Osteocyte (in vitro differentiated cells): Measurements from ENCODE around the gene CCDC59. TPM values are rescaled to one million over a fixed set of nuclear protein-coding genes. Genes with fewer than 3 reads are reported as not detected.

ENCODE experiments used
- DNase-seq: peaks from one replicate; pipeline ENCODE4 v3.0.0; 2021; ENCODE audit warnings: mixed read lengths; ENCODE audit not compliant: unreplicated experiment; ENCODE audit errors: extremely low spot score
- H3K27ac Mint-ChIP-seq: one replicate; pipeline ENCODE4 v1.8.0; 2021; ENCODE audit warnings: mild to moderate bottlenecking, mixed read lengths; ENCODE audit not compliant: unreplicated experiment
- H3K27me3 Mint-ChIP-seq: one replicate; pipeline ENCODE4 v1.8.0; 2021; ENCODE audit warnings: mixed read lengths; ENCODE audit not compliant: unreplicated experiment
- H3K36me3 Mint-ChIP-seq: one replicate; pipeline ENCODE4 v1.8.0; 2021; ENCODE audit warnings: mixed read lengths; ENCODE audit not compliant: unreplicated experiment
- H3K4me1 Mint-ChIP-seq: one replicate; pipeline ENCODE4 v1.8.0; 2021; ENCODE audit warnings: mixed read lengths; ENCODE audit not compliant: unreplicated experiment
- H3K4me3 Mint-ChIP-seq: one replicate; pipeline ENCODE4 v1.8.0; 2021; ENCODE audit warnings: mild to moderate bottlenecking, moderate library complexity, mixed read lengths; ENCODE audit not compliant: unreplicated experiment
- H3K9me3 Mint-ChIP-seq: one replicate; pipeline ENCODE4 v1.8.0; 2021; ENCODE audit warnings: mixed read lengths; ENCODE audit not compliant: unreplicated experiment
- total RNA-seq: library from RNA; stranded (reverse); gene quantifications from 2 replicates; pipeline ENCODE4 v1.2.1, GENCODE V29; 2021
- TF ChIP-seq, protein P1 (sequence below): fragments of 200-600 bp; sonication (generic); IDR thresholded peaks from 2 replicates; pipeline ENCODE4 v1.5.0; 2021; ENCODE audit warnings: antibody characterized with exemption, mild to moderate bottlenecking, moderate library complexity

Gene CCDC59
- total RNA-seq, 1 donor from 2014 or later: 33.2 TPM

DNA sequence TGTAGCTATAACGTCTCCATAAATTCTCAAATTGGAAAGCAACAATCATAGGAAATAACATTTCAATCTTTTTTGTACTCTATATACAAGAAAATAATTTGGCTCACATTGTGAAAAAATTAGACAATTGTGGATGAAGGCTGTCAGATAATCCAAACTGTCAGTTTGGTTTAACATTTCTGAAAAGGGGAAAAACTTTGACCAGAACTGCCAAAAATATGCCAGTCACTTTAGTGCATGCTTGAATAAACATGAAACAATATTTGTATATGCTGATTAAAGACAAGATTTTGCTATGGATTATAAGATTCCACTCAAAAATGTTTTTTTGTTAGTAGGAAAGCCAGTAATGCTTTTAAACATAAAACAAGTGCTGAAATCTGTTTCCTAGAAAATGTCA lies 38.9 kb downstream of the CCDC59 start:
- TF ChIP-seq, protein P1, sequence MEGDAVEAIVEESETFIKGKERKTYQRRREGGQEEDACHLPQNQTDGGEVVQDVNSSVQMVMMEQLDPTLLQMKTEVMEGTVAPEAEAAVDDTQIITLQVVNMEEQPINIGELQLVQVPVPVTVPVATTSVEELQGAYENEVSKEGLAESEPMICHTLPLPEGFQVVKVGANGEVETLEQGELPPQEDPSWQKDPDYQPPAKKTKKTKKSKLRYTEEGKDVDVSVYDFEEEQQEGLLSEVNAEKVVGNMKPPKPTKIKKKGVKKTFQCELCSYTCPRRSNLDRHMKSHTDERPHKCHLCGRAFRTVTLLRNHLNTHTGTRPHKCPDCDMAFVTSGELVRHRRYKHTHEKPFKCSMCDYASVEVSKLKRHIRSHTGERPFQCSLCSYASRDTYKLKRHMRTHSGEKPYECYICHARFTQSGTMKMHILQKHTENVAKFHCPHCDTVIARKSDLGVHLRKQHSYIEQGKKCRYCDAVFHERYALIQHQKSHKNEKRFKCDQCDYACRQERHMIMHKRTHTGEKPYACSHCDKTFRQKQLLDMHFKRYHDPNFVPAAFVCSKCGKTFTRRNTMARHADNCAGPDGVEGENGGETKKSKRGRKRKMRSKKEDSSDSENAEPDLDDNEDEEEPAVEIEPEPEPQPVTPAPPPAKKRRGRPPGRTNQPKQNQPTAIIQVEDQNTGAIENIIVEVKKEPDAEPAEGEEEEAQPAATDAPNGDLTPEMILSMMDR: no peak
- Mint-ChIP-seq H3K27me3 (peaks cover 20% of the 10 kb centered on the region), H3K9me3 (no peaks in the 10 kb centered on the region), H3K36me3 (no peaks in the 10 kb centered on the region), H3K4me1 (no peaks in the 10 kb centered on the region), H3K27ac (no peak overlapping the region), H3K4me3 (no peak overlapping the region)
- DNase-seq: no peak

DNA sequence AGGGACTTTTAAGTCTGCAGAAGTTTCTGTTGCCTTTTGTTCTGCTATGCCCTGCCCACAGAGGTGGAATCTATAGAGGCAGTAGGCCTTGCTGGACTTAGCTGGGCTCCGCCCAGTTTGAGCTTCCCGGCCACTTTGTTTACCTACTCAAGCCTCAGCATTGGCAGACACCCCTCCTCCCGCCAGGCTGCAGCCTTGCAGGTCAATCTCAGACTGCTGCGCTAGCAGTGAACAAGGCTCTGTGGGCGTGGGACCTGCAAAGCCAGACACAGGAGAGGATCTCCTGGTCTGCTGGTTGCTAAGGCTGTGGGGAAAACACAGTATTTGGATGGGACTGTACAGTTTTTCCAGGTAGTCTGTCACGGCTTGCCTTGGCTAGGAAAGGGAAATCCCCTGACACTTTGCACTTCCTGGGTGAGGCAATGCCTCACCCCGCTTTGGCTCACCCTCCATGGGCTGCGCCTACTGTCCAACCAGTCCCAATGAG lies 43.7 kb downstream of the CCDC59 start:
- no peak overlapping the region for H3K27ac Mint-ChIP-seq
- H3K4me3 Mint-ChIP-seq: no peak overlapping the region
- no peak for DNase-seq
- H3K27me3 Mint-ChIP-seq: peaks cover 9% of the 10 kb centered on the region
- no peaks in the 10 kb centered on the region for H3K9me3 Mint-ChIP-seq
- no peaks in the 10 kb centered on the region for H3K36me3 Mint-ChIP-seq
- H3K4me1 Mint-ChIP-seq: no peaks in the 10 kb centered on the region
- TF ChIP-seq, protein P1: no peak

Other genes starting within 250 kb of the CCDC59 start
- gene METTL25, start 142 bp upstream of the CCDC59 start, total RNA-seq: 8.8 and 9.2 TPM in 2 replicates